GM23338 (cell line): ENCODE results near the gene SDHD. TPM values are rescaled to one million over a fixed set of nuclear protein-coding genes. Genes with fewer than 3 reads are reported as not detected.

Experiments used
- ATAC-seq: fragments of 200-7000 bp; cut with Tn5 transposase; 3 replicates; pipeline ENCODE4 v1.9.1; 2020
- DNase-seq: peaks from one replicate; pipeline ENCODE4 v3.0.0-alpha.2; 2015; ENCODE audit warnings: low spot score
- H2AFZ ChIP-seq: fragments of 200-600 bp; sonication (generic); 2 replicates; pipeline ENCODE4 v1.8.0; 2016; ENCODE audit warnings: antibody characterized with exemption, mild to moderate bottlenecking, moderate library complexity
- H3F3A ChIP-seq: fragments of 200-600 bp; sonication (generic); replicated peaks from 2 replicates; pipeline ENCODE4 v1.8.0; 2017; ENCODE audit warnings: antibody characterized with exemption, mixed run types, low read depth
- H3K27ac ChIP-seq: fragments of 200-600 bp; sonication (generic); 2 replicates; pipeline ENCODE4 v1.6.1; 2016; ENCODE audit warnings: low read depth
- H3K27me3 ChIP-seq: fragments of 200-600 bp; sonication (generic); 2 replicates; pipeline ENCODE4 v1.8.0; 2016; ENCODE audit warnings: mild to moderate bottlenecking, mixed run types, moderate library complexity; ENCODE audit not compliant: insufficient read depth
- H3K36me3 ChIP-seq: fragments of 200-600 bp; sonication (generic); 2 replicates; pipeline ENCODE4 v1.8.0; 2016; ENCODE audit warnings: mild to moderate bottlenecking; ENCODE audit not compliant: insufficient read depth
- H3K4me1 ChIP-seq: fragments of 200-600 bp; sonication (generic); 2 replicates; pipeline ENCODE4 v1.8.0; 2016; ENCODE audit warnings: mild to moderate bottlenecking, moderate library complexity; ENCODE audit not compliant: insufficient read depth
- H3K4me2 ChIP-seq: fragments of 200-600 bp; sonication (generic); 2 replicates; pipeline ENCODE4 v1.7.1; 2017; ENCODE audit warnings: mixed run types
- H3K4me3 ChIP-seq: fragments of 200-600 bp; sonication (generic); 2 replicates; pipeline ENCODE4 v1.6.1; 2016; ENCODE audit warnings: mixed run types
- H3K79me2 ChIP-seq: fragments of 200-600 bp; sonication (generic); replicated peaks from 2 replicates; pipeline ENCODE4 v1.8.0; 2017; ENCODE audit warnings: mild to moderate bottlenecking; ENCODE audit not compliant: insufficient read depth
- H3K9me2 ChIP-seq: fragments of 200-600 bp; sonication (generic); 2 replicates; pipeline ENCODE4 v1.8.0; 2017; ENCODE audit not compliant: insufficient read depth
- H4K20me1 ChIP-seq: fragments of 200-600 bp; sonication (generic); replicated peaks from 2 replicates; pipeline ENCODE4 v1.8.0; 2017; ENCODE audit warnings: mild to moderate bottlenecking; ENCODE audit not compliant: insufficient read depth
- H3K27ac Mint-ChIP-seq: 2 replicates; pipeline ENCODE4 v1.8.0; 2020; ENCODE audit warnings: inconsistent platforms, mild to moderate bottlenecking, moderate library complexity, mixed read lengths
- H3K27me3 Mint-ChIP-seq: 3 replicates; pipeline ENCODE4 v1.8.0; 2022; ENCODE audit warnings: low read depth, mild to moderate bottlenecking, moderate library complexity, mixed read lengths, inconsistent platforms; ENCODE audit not compliant: insufficient read depth, poor library complexity
- H3K36me3 Mint-ChIP-seq: 3 replicates; pipeline ENCODE4 v1.8.0; 2021; ENCODE audit warnings: low read depth, mild to moderate bottlenecking, inconsistent platforms, moderate library complexity, mixed read lengths
- H3K4me1 Mint-ChIP-seq: 3 replicates; pipeline ENCODE4 v1.8.0; 2020; ENCODE audit warnings: mild to moderate bottlenecking, inconsistent platforms, mixed read lengths
- H3K4me3 Mint-ChIP-seq: 3 replicates; pipeline ENCODE4 v1.8.0; 2021; ENCODE audit warnings: moderate library complexity, mild to moderate bottlenecking, inconsistent platforms, mixed read lengths
- H3K9me3 Mint-ChIP-seq: 3 replicates; pipeline ENCODE4 v1.8.0; 2020; ENCODE audit warnings: moderate library complexity, mild to moderate bottlenecking, inconsistent platforms, mixed read lengths
- CREB1 ChIP-seq: fragments of 250-450 bp; sonication (Bioruptor Pico); IDR thresholded peaks from 2 replicates; pipeline ENCODE4 v1.5.0; 2020; ENCODE audit warnings: low read depth, mild to moderate bottlenecking, moderate library complexity
- CTCF ChIP-seq, 2 experiments: fragments of 200-600 bp in 1 of 2; sonication (generic) in 1 of 2; conservative IDR thresholded peaks; 2 replicates each; pipeline versions ENCODE4 v1.5.1 to v1.6.1; 2016 to 2017; ENCODE audit warnings: antibody characterized with exemption in 2 of 2, low read depth in 2 of 2, mild to moderate bottlenecking in 2 of 2, moderate library complexity in 1 of 2
- ETS1 ChIP-seq: IDR thresholded peaks from 2 replicates; pipeline ENCODE4 v1.6.1; 2016; ENCODE audit warnings: antibody characterized with exemption
- EZH2 ChIP-seq: fragments of 200-600 bp; sonication (generic); IDR thresholded peaks from one replicate; pipeline ENCODE4 v1.8.0; 2017; ENCODE audit warnings: antibody characterized with exemption, mild to moderate bottlenecking, low read depth; ENCODE audit not compliant: unreplicated experiment
- EZH2phosphoT487 ChIP-seq: fragments of 200-600 bp; sonication (generic); IDR thresholded peaks from one replicate; pipeline ENCODE4 v1.8.1; 2018; ENCODE audit warnings: antibody characterized with exemption; ENCODE audit not compliant: unreplicated experiment
- JUNB ChIP-seq: IDR thresholded peaks from one replicate; pipeline ENCODE4 v1.6.1; 2016; ENCODE audit warnings: antibody characterized with exemption; ENCODE audit not compliant: unreplicated experiment
- NANOG ChIP-seq: IDR thresholded peaks from 2 replicates; pipeline ENCODE4 v1.6.1; 2016; ENCODE audit warnings: antibody characterized with exemption, borderline replicate concordance
- POLR2AphosphoS5 ChIP-seq: IDR thresholded peaks from 2 replicates; pipeline ENCODE4 v1.6.1; 2016; ENCODE audit warnings: antibody characterized with exemption, low read depth
- REST ChIP-seq: IDR thresholded peaks from one replicate; pipeline ENCODE4 v1.6.1; 2018; ENCODE audit warnings: antibody characterized with exemption; ENCODE audit not compliant: unreplicated experiment
- STAT1 ChIP-seq: IDR thresholded peaks from one replicate; pipeline ENCODE4 v1.6.1; 2016; ENCODE audit warnings: antibody characterized with exemption; ENCODE audit not compliant: unreplicated experiment
- ZNF114 ChIP-seq: fragments of 250-450 bp; sonication (Bioruptor Pico); IDR thresholded peaks from 2 replicates; pipeline ENCODE4 v1.5.0; 2020; ENCODE audit warnings: mild to moderate bottlenecking, moderate library complexity
- ZNF331 ChIP-seq: fragments of 250-450 bp; sonication (Bioruptor Pico); IDR thresholded peaks from 2 replicates; pipeline ENCODE4 v1.5.0; 2020; ENCODE audit warnings: low read depth, mild to moderate bottlenecking, moderate library complexity
- ZNF462 ChIP-seq: fragments of 250-450 bp; sonication (Bioruptor Pico); IDR thresholded peaks from 2 replicates; pipeline ENCODE4 v1.5.0; 2020; ENCODE audit warnings: mild to moderate bottlenecking, moderate library complexity
- polyA plus RNA-seq: library from polyadenylated mRNA; unstranded; fragments of >200 nt; fragmentation: Nextera tagmentation; extraction: Ambion mirVana; gene quantifications from 2 replicates; pipeline ENCODE4 v1.2.1, GENCODE V29; 2016
- total RNA-seq: library from RNA; depleted of rRNA; stranded (reverse); fragments of >200 nt; shearing (Covaris generic); gene quantifications from 2 replicates; pipeline ENCODE4 v1.2.3, GENCODE V29; 2014

The SDHD gene
- total and polyA plus RNA-seq, 2 experiments from 2014 or later: 157 to 163 TPM

- Histone ChIP-seq H3K27ac (no peak overlapping the region), H3K36me3 (peaks cover 63% of the 10 kb centered on the region), H3K4me2 (no peak overlapping the region), H3K9me2 (no peaks in the 10 kb centered on the region), H3K4me3 (no peak overlapping the region), H3K79me2 (peaks cover 16% of the 10 kb centered on the region), H3F3A (no peaks in the 10 kb centered on the region), H3K4me1 (no peaks in the 10 kb centered on the region), H4K20me1 (peaks cover 10% of the 10 kb centered on the region), H2AFZ (no peak overlapping the region), H3K27me3 (no peaks in the 10 kb centered on the region)
- ATAC-seq (no peak), DNase-seq (no peak)
- Mint-ChIP-seq H3K27me3 (no peaks in the 10 kb centered on the region), H3K36me3 (peaks cover 65% of the 10 kb centered on the region), H3K4me1 (no peaks in the 10 kb centered on the region), H3K27ac (no peak overlapping the region), H3K4me3 (no peak overlapping the region), H3K9me3 (no peaks in the 10 kb centered on the region)
- TF ChIP-seq ZNF114 (no peak), CREB1 (CRISPR knock-in tag) (no peak), ZNF462 (CRISPR knock-in tag) (no peak), REST (no peak), STAT1 (no peak), CTCF (conservative IDR thresholded peaks at IDR 0.05; ENCODE audit: low read depth in 2 of 2) (no peak), JUNB (no peak), ETS1 (no peak), EZH2 (no peak), EZH2phosphoT487 (no peak), ZNF331 (CRISPR knock-in tag) (no peak), POLR2AphosphoS5 (no peak), NANOG (no peak)
These were observed 49.1 kb upstream of the SDHD start for GRCh38 chr11:112037527-112037926.
